Stimulated activated naive CD4-positive, alpha-beta T cell treated with Interleukin-2 at 50 U/mL for 16 hours (primary cell): ENCODE measurements around the gene CD109.

Experiments
- DNase-seq: peaks from one replicate; lab custom pipeline; 2025; lab: John Stamatoyannopoulos, UW

CD109 gene

GRCh38 chr6:73858376-73858775 is 162.4 kb downstream of the CD109 start:
- no peak for DNase-seq

DNA sequence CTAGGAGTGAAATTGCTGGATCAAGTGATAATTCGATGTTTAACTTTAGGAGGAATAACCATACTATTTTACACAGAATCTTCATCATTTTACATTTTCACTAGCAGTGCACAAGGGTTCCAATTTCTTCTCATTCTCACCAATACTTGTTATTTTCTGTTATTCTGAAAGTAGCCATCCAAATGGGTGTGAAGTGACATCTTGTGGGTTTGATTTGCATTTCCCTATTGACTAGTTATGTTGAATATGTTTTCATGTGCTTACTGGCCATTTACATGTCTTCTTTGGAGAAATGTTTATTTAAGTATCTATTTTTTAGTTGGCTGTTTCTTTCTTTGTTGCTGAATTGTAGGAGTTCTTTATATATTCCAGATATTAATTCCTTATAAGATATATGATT is 164.3 kb downstream of the CD109 start:
- DNase-seq: no peak

GRCh38 chr6:73866305-73866704 is 170.3 kb downstream of the CD109 start:
- DNase-seq: no peak

- no peak for DNase-seq
Measured at GRCh38 chr6:73867411-73867810, 171.4 kb downstream of the CD109 start.

- no peak for DNase-seq
Measured at GRCh38 chr6:73870907-73871306, 174.9 kb downstream of the CD109 start.

- DNase-seq: no peak
Measured at GRCh38 chr6:73873081-73873480, 177.1 kb downstream of the CD109 start.
